Activated naive CD8-positive, alpha-beta T cell treated with anti-CD3 and anti-CD28 coated beads, Interleukin-2, amount 10 ng/mL, durations not matched to agents 7 days and 5 days (primary cell): ENCODE measurements around the gene NSRP1. TPM values are rescaled to one million over a fixed set of nuclear protein-coding genes. Genes with fewer than 3 reads are reported as not detected.
"Not testable (repeated sequence)": the region's sequence is repeated elsewhere in the genome, so short reads cannot be mapped to it uniquely, and the experiment has no call there.

Experiments
- ATAC-seq: fragments of 150-1000 bp; cut with Tn5 transposase; one replicate; pipeline ENCODE4 v1.10.0; 2021; ENCODE audit warnings: low read depth, moderate library complexity
- POLR2A ChIA-PET: fragments of 350-600 bp; sonication (Branson Sonifier 250); formaldehyde crosslinking; loops from one replicate; lab custom pipeline; 2021; ENCODE audit warnings: antibody characterized with exemption; lab: Charles Lee
- DNase-seq: peaks from one replicate; pipeline ENCODE4 v3.0.0; 2021
- H3K27ac Mint-ChIP-seq: one replicate; pipeline ENCODE4 v1.8.0; 2022; ENCODE audit warnings: mild to moderate bottlenecking, mixed read lengths
- H3K27me3 Mint-ChIP-seq: one replicate; pipeline ENCODE4 v1.8.0; 2022; ENCODE audit warnings: mild to moderate bottlenecking, moderate library complexity, mixed read lengths
- H3K36me3 Mint-ChIP-seq: one replicate; pipeline ENCODE4 v1.8.0; 2021; ENCODE audit warnings: mild to moderate bottlenecking, mixed read lengths
- H3K4me1 Mint-ChIP-seq: one replicate; pipeline ENCODE4 v1.8.0; 2021; ENCODE audit warnings: mixed read lengths
- H3K4me3 Mint-ChIP-seq: one replicate; pipeline ENCODE4 v1.8.0; 2022; ENCODE audit warnings: mild to moderate bottlenecking, moderate library complexity, mixed read lengths
- H3K9me3 Mint-ChIP-seq: one replicate; pipeline ENCODE4 v1.8.0; 2021; ENCODE audit warnings: mixed read lengths
- total RNA-seq, 2 experiments: library from RNA; stranded (reverse); gene quantifications; one replicate each; pipeline ENCODE4 v1.2.3, GENCODE V29; 2021

The NSRP1 gene
- total RNA-seq, 2 experiments from 2014 or later: 26.4 to 27.1 TPM

- no peaks in the 10 kb centered on the region for H3K27me3 Mint-ChIP-seq
- H3K27ac Mint-ChIP-seq: no peak overlapping the region
- H3K9me3 Mint-ChIP-seq: no peaks in the 10 kb centered on the region
- no peak for DNase-seq
- peaks cover 19% of the 10 kb centered on the region for H3K36me3 Mint-ChIP-seq
- H3K4me3 Mint-ChIP-seq: no peak overlapping the region
- POLR2A ChIA-PET: no interaction called here
- no peak for ATAC-seq
- peaks cover 18% of the 10 kb centered on the region for H3K4me1 Mint-ChIP-seq
These were observed 53.9 kb downstream of the NSRP1 start for GRCh38 chr17:30170415-30170987.

DNA sequence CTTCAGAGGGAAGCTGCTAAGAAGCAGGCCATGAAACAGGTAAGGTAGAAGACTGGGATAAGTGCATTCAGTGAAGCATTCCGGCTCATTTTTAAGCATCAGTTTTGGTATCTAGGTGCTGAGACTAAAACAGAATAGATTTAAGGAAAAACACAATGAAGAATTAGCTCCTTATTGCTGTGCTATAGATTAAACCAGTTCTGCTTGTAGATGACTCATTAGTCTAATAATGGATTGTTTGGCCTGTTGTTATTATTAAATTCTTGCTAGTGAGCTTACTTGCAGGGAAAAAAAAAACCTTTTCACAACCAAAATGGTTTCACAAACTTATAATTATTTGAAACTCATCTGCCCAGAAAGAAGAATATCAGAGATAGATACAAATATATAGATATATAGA, 55.9 kb downstream of the NSRP1 start:
- peaks cover 18% of the 10 kb centered on the region for H3K4me1 Mint-ChIP-seq
- H3K9me3 Mint-ChIP-seq: no peaks in the 10 kb centered on the region
- no peak overlapping the region for H3K27ac Mint-ChIP-seq
- no peaks in the 10 kb centered on the region for H3K27me3 Mint-ChIP-seq
- no peak overlapping the region for H3K4me3 Mint-ChIP-seq
- H3K36me3 Mint-ChIP-seq: peaks cover 18% of the 10 kb centered on the region
- DNase-seq (no peak), ATAC-seq (no peak)
- POLR2A ChIA-PET: no interaction called here

GRCh38 chr17:30173649-30174048, 57.0 kb downstream of the NSRP1 start:
- Mint-ChIP-seq H3K4me3 (no peak overlapping the region), H3K36me3 (peaks cover 18% of the 10 kb centered on the region), H3K4me1 (peaks cover 18% of the 10 kb centered on the region), H3K27ac (no peak overlapping the region), H3K27me3 (no peaks in the 10 kb centered on the region), H3K9me3 (no peaks in the 10 kb centered on the region)
- DNase-seq (no peak), ATAC-seq (peak; percentile 67)
- POLR2A ChIA-PET: no interaction called here

DNA sequence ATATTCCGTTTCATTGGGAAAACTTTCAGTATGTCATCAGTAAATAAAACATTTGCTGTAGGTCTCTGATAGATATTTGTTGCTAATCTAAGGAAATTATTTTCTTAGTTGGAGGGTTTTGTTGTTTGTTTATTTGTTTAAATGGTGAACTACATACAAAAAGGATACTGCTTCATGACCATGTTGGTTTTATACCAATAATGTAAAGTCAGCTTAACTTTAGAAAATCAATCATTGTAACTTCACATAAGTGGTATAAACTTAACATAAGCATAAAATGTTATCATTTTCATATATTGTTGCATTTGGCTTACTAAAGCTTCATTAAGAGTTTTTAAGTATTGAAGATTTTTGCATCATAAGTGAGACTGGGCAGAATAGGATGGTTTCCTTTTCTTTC, 57.9 kb downstream of the NSRP1 start:
- Mint-ChIP-seq H3K27ac (no peak overlapping the region), H3K36me3 (peaks cover 21% of the 10 kb centered on the region), H3K4me3 (no peak overlapping the region), H3K9me3 (no peaks in the 10 kb centered on the region), H3K4me1 (peaks cover 18% of the 10 kb centered on the region), H3K27me3 (no peaks in the 10 kb centered on the region)
- POLR2A ChIA-PET: no interaction called here
- DNase-seq: no peak
- no peak for ATAC-seq

- POLR2A ChIA-PET: no interaction called here
- H3K4me3 Mint-ChIP-seq: no peak overlapping the region
- DNase-seq (no peak), ATAC-seq (no peak)
- H3K36me3 Mint-ChIP-seq: peaks cover 25% of the 10 kb centered on the region
- no peaks in the 10 kb centered on the region for H3K27me3 Mint-ChIP-seq
- peaks cover 14% of the 10 kb centered on the region for H3K4me1 Mint-ChIP-seq
- H3K9me3 Mint-ChIP-seq: no peaks in the 10 kb centered on the region
- H3K27ac Mint-ChIP-seq: no peak overlapping the region
These were observed 60.2 kb downstream of the NSRP1 start for GRCh38 chr17:30176855-30177254.

DNA sequence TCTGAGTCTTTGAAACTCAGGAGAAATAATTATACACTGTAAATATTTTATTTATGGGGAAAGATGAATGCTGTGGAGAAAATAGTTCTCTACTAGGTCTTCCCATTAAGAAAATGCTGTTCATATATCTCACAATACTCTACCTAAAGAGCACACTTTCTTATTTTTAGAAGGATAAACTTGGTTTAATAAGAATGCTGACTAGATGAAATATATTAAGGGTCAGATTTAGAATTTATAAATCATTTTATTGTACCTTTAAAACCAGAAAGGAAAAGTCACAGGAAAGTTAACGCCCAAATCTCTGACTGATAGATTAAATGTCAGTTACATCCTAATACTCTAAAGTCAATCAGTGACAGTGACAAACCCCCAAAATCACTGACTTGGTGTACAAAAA, 70.1 kb downstream of the NSRP1 start:
- Mint-ChIP-seq H3K27me3 (no peaks in the 10 kb centered on the region), H3K27ac (no peak overlapping the region), H3K4me3 (no peak overlapping the region), H3K9me3 (no peaks in the 10 kb centered on the region), H3K36me3 (peaks cover 26% of the 10 kb centered on the region), H3K4me1 (peaks cover 1% of the 10 kb centered on the region)
- no peak for DNase-seq
- POLR2A ChIA-PET: no interaction called here
- ATAC-seq: no peak

- DNase-seq (no peak), ATAC-seq (no peak)
- H3K27ac Mint-ChIP-seq: no peak overlapping the region
- POLR2A ChIA-PET: no interaction called here
- peaks cover 2% of the 10 kb centered on the region for H3K27me3 Mint-ChIP-seq
- H3K4me1 Mint-ChIP-seq: peaks cover 1% of the 10 kb centered on the region
- H3K36me3 Mint-ChIP-seq: peaks cover 24% of the 10 kb centered on the region
- no peaks in the 10 kb centered on the region for H3K9me3 Mint-ChIP-seq
- H3K4me3 Mint-ChIP-seq: no peak overlapping the region
These were observed 71.0 kb downstream of the NSRP1 start for GRCh38 chr17:30187573-30187972.

- no peak overlapping the region for H3K27ac Mint-ChIP-seq
- POLR2A ChIA-PET: interaction anchor here (0.5 to 0.6 kb wide), 2 partner anchors 26 to 36 kb away, joined by 3 to 4 read pairs; no protein-coding TSS in a partner anchor
- no peak for ATAC-seq
These were observed 71.8 kb downstream of the NSRP1 start for GRCh38 chr17:30188211-30188939.

GRCh38 chr17:30191072-30191471, 74.5 kb downstream of the NSRP1 start:
- DNase-seq (no peak), ATAC-seq (no peak)
- peaks cover 5% of the 10 kb centered on the region for H3K36me3 Mint-ChIP-seq
- POLR2A ChIA-PET: interaction anchor here (0.5 kb wide), 1 partner anchor 383 kb away, joined by 4 read pairs; no protein-coding TSS in a partner anchor
- H3K9me3 Mint-ChIP-seq: no peaks in the 10 kb centered on the region
- peaks cover 14% of the 10 kb centered on the region for H3K27me3 Mint-ChIP-seq
- no peak overlapping the region for H3K27ac Mint-ChIP-seq
- H3K4me3 Mint-ChIP-seq: no peak overlapping the region
- H3K4me1 Mint-ChIP-seq: peaks cover 1% of the 10 kb centered on the region

More at GRCh38 chr17:30188211-30188939, 71.8 kb downstream of the NSRP1 start:
- H3K9me3 Mint-ChIP-seq: no peaks in the 10 kb centered on the region
- peaks cover 3% of the 10 kb centered on the region for H3K27me3 Mint-ChIP-seq
- H3K4me1 Mint-ChIP-seq: peaks cover 1% of the 10 kb centered on the region
- DNase-seq: no peak
- H3K36me3 Mint-ChIP-seq: peaks cover 21% of the 10 kb centered on the region
- no peak overlapping the region for H3K4me3 Mint-ChIP-seq

DNA sequence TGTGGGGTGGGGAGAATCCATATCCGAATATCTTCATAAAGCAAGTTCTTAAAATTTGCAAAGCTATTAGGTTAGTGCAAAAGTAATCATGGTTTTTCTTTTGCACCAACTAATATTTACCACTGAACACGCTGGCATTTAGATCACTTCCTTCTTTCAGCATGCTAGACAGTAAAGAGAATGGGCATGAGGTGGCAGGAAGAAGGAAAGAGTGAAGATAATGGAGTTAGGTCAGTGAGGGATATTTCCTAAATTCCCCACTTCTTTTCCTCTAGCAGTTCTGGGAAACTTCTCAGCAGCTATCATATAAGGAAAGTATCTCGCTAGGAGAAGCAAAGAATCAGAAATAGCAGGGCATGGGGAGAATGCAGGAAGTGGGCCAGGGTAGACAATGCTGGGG, 79.9 kb downstream of the NSRP1 start:
- H3K9me3 Mint-ChIP-seq: no peaks in the 10 kb centered on the region
- no peaks in the 10 kb centered on the region for H3K36me3 Mint-ChIP-seq
- ATAC-seq: no peak
- no peaks in the 10 kb centered on the region for H3K4me1 Mint-ChIP-seq
- no peak overlapping the region for H3K4me3 Mint-ChIP-seq
- POLR2A ChIA-PET: no interaction called here
- H3K27me3 Mint-ChIP-seq: peaks cover 14% of the 10 kb centered on the region
- no peak overlapping the region for H3K27ac Mint-ChIP-seq
- no peak for DNase-seq

DNA sequence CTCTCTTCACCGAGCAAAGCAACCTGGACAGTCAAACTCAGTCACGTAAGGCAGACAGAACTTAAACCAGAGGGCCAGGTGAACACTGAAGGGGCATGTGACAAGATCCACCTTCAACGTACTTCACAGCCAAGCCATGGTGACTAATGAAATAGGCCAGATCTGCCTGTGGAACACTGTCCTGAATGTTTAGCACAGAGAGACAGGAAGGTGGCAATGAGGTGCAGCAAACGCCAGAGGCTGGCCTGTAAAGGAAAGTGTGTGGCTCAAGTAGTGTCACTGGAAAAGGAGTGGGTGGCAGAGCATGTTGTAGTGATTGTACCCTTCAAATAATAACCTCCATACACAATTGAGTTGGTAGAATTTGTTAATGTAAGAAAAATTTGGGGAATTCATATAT, 80.8 kb downstream of the NSRP1 start:
- ATAC-seq: no peak
- H3K4me3 Mint-ChIP-seq: no peak overlapping the region
- H3K36me3 Mint-ChIP-seq: no peaks in the 10 kb centered on the region
- POLR2A ChIA-PET: no interaction called here
- H3K9me3 Mint-ChIP-seq: no peaks in the 10 kb centered on the region
- peaks cover 13% of the 10 kb centered on the region for H3K27me3 Mint-ChIP-seq
- H3K27ac Mint-ChIP-seq: no peak overlapping the region
- DNase-seq: no peak
- H3K4me1 Mint-ChIP-seq: no peaks in the 10 kb centered on the region

- no peak overlapping the region for H3K4me3 Mint-ChIP-seq
- ATAC-seq: no peak
- peaks cover 14% of the 10 kb centered on the region for H3K27me3 Mint-ChIP-seq
- POLR2A ChIA-PET: interaction anchor here (1.0 kb wide), 1 partner anchor 37 kb away, joined by 4 read pairs; no protein-coding TSS in a partner anchor
- H3K4me1 Mint-ChIP-seq: no peaks in the 10 kb centered on the region
- H3K27ac Mint-ChIP-seq: no peak overlapping the region
- H3K9me3 Mint-ChIP-seq: no peaks in the 10 kb centered on the region
- H3K36me3 Mint-ChIP-seq: no peaks in the 10 kb centered on the region
- DNase-seq: no peak
These were observed 83.0 kb downstream of the NSRP1 start for GRCh38 chr17:30199600-30199999.

- Mint-ChIP-seq H3K4me1 (no peaks in the 10 kb centered on the region), H3K36me3 (no peaks in the 10 kb centered on the region)
These were observed 83.5 kb downstream of the NSRP1 start for GRCh38 chr17:30200106-30200505.

GRCh38 chr17:30200656-30201055, 84.0 kb downstream of the NSRP1 start:
- ATAC-seq, POLR2A ChIA-PET, H3K27ac Mint-ChIP-seq, H3K36me3 Mint-ChIP-seq, H3K4me3 Mint-ChIP-seq, DNase-seq, H3K4me1 Mint-ChIP-seq, H3K9me3 Mint-ChIP-seq: not testable (repeated sequence)
- H3K27me3 Mint-ChIP-seq: peaks cover 11% of the 10 kb centered on the region

More at GRCh38 chr17:30200106-30200505, 83.5 kb downstream of the NSRP1 start:
- H3K27me3 Mint-ChIP-seq: peaks cover 11% of the 10 kb centered on the region
- no peak for ATAC-seq
- H3K9me3 Mint-ChIP-seq: no peaks in the 10 kb centered on the region
- POLR2A ChIA-PET: no interaction called here
- no peak overlapping the region for H3K4me3 Mint-ChIP-seq
- no peak overlapping the region for H3K27ac Mint-ChIP-seq
- DNase-seq: no peak
